WTC11 (cell line): ENCODE data around the gene PKM. TPM values are rescaled to one million over a fixed set of nuclear protein-coding genes. Genes with fewer than 3 reads are reported as not detected.
A peak's percentile ranks its signal among the peaks of the same experiment; 100 is the strongest.

Source experiments
- ATAC-seq: fragments of 200-7000 bp; cut with Tn5 transposase; 2 replicates; pipeline ENCODE4 v1.10.0; 2021; ENCODE audit warnings: mild to moderate bottlenecking, moderate library complexity
- Bru-seq: library from RNA; stranded (reverse); fragments of 400-500 nt; gene quantifications from one replicate; lab custom pipeline; 2021; lab: Mats Ljungman, UMichigan
- CTCF ChIA-PET: fragments of 300-600 bp; sonication (Branson Sonifier 250); formaldehyde crosslinking; loops from one replicate; lab custom pipeline; 2021; ENCODE audit warnings: antibody characterized with exemption; lab: Charles Lee
- POLR2A ChIA-PET: fragments of 350-600 bp; sonication (Branson Sonifier 250); formaldehyde crosslinking; loops from one replicate; lab custom pipeline; 2021; ENCODE audit warnings: antibody characterized with exemption; lab: Charles Lee
- DNase-seq: peaks from one replicate; pipeline ENCODE4 v3.0.0; 2021; ENCODE audit warnings: low spot score
- H3K27ac Mint-ChIP-seq: 2 replicates; pipeline ENCODE4 v1.8.0; 2021; ENCODE audit warnings: mixed read lengths
- H3K27me3 Mint-ChIP-seq: 2 replicates; pipeline ENCODE4 v1.8.0; 2021; ENCODE audit warnings: low read depth, mild to moderate bottlenecking, moderate library complexity, mixed read lengths
- H3K36me3 Mint-ChIP-seq: 2 replicates; pipeline ENCODE4 v1.8.0; 2021; ENCODE audit warnings: mixed read lengths
- H3K4me1 Mint-ChIP-seq: 2 replicates; pipeline ENCODE4 v1.8.0; 2022; ENCODE audit warnings: mixed read lengths
- H3K4me3 Mint-ChIP-seq: 2 replicates; pipeline ENCODE4 v1.8.0; 2021; ENCODE audit warnings: mild to moderate bottlenecking, moderate library complexity, mixed read lengths
- H3K9me3 Mint-ChIP-seq: 2 replicates; pipeline ENCODE4 v1.8.0; 2021; ENCODE audit warnings: mixed read lengths
- FOXJ3 ChIP-seq: sonication (generic); formaldehyde crosslinking; IDR thresholded peaks from 2 replicates; pipeline ENCODE4 v1.9.0; 2021; ENCODE audit warnings: missing genetic modification reagents, mild to moderate bottlenecking, borderline replicate concordance
- FOXK1 ChIP-seq: sonication (generic); formaldehyde crosslinking; IDR thresholded peaks from 2 replicates; pipeline ENCODE4 v1.8.0; 2022; ENCODE audit warnings: mild to moderate bottlenecking, moderate library complexity, missing genetic modification reagents
- HMGA2 ChIP-seq: fragments of 250-450 bp; sonication (Bioruptor Pico); IDR thresholded peaks from 2 replicates; pipeline ENCODE4 v1.4.0; 2021; ENCODE audit warnings: mild to moderate bottlenecking, moderate library complexity
- IRF2 ChIP-seq: sonication (generic); formaldehyde crosslinking; IDR thresholded peaks from 2 replicates; pipeline ENCODE4 v1.8.0; 2022; ENCODE audit warnings: low read depth, missing genetic modification reagents, borderline replicate concordance
- SMAD4 ChIP-seq: sonication (generic); formaldehyde crosslinking; IDR thresholded peaks from 2 replicates; pipeline ENCODE4 v1.8.0; 2022; ENCODE audit warnings: mild to moderate bottlenecking, missing genetic modification reagents
- TCF7 ChIP-seq: sonication (generic); formaldehyde crosslinking; IDR thresholded peaks from 2 replicates; pipeline ENCODE4 v1.8.0; 2022; ENCODE audit warnings: mild to moderate bottlenecking, low read depth, missing genetic modification reagents, moderate library complexity
- ZNF219 ChIP-seq: sonication (generic); formaldehyde crosslinking; IDR thresholded peaks from 2 replicates; pipeline ENCODE4 v1.8.0; 2023; ENCODE audit warnings: missing genetic modification reagents, mild to moderate bottlenecking, borderline replicate concordance
- ZNF396 ChIP-seq: fragments of 250-450 bp; sonication (Bioruptor Pico); IDR thresholded peaks from 2 replicates; pipeline ENCODE4 v1.8.0; 2021; ENCODE audit warnings: mild to moderate bottlenecking, moderate library complexity, borderline replicate concordance
- ZNF423 ChIP-seq: fragments of 250-450 bp; sonication (Bioruptor Pico); IDR thresholded peaks from 2 replicates; pipeline ENCODE4 v2.1.2; 2022; ENCODE audit warnings: mild to moderate bottlenecking, moderate library complexity
- long read RNA-seq, 3 experiments: library from RNA in 1 of 3; library from capped mRNA in 1 of 3; library from polyadenylated mRNA in 1 of 3; unstranded in 2 of 3; stranded (forward) in 1 of 3; transcript quantifications; one replicate each; pipeline ENCODE4 v2.0.0, GENCODE V29; 2021
- total RNA-seq: library from RNA; stranded (reverse); gene quantifications from 3 replicates; pipeline ENCODE4 v1.2.3, GENCODE V29; 2021
- TF ChIP-seq, protein P1 (sequence below): sonication (generic); formaldehyde crosslinking; IDR thresholded peaks from 2 replicates; pipeline ENCODE4 v1.8.1; 2023; ENCODE audit warnings: mild to moderate bottlenecking, missing genetic modification reagents, moderate library complexity
- TF ChIP-seq, protein P2 (sequence below): sonication (generic); formaldehyde crosslinking; IDR thresholded peaks from 2 replicates; pipeline ENCODE4 v1.8.0; 2022; ENCODE audit warnings: mild to moderate bottlenecking, missing genetic modification reagents
- TF ChIP-seq, protein P3 (sequence below): sonication (generic); formaldehyde crosslinking; IDR thresholded peaks from 2 replicates; pipeline ENCODE4 v1.8.1; 2023; ENCODE audit warnings: mild to moderate bottlenecking, missing genetic modification reagents, borderline replicate concordance
- TF ChIP-seq, protein P4 (sequence below): sonication (generic); formaldehyde crosslinking; IDR thresholded peaks from 2 replicates; pipeline ENCODE4 v1.8.0; 2022; ENCODE audit warnings: mild to moderate bottlenecking, missing genetic modification reagents
- TF ChIP-seq, protein P5 (sequence below): fragments of 250-450 bp; sonication (Bioruptor Pico); IDR thresholded peaks from 2 replicates; pipeline ENCODE4 v1.9.0; 2021; ENCODE audit warnings: mild to moderate bottlenecking, borderline replicate concordance
- TF ChIP-seq, protein P6 (sequence below): sonication (generic); formaldehyde crosslinking; IDR thresholded peaks from 2 replicates; pipeline ENCODE4 v1.8.1; 2022; ENCODE audit warnings: low read depth, missing genetic modification reagents, borderline replicate concordance
- TF ChIP-seq, protein P7 (sequence below): sonication (generic); formaldehyde crosslinking; IDR thresholded peaks from 2 replicates; pipeline ENCODE4 v1.8.0; 2022; ENCODE audit warnings: missing genetic modification reagents

PKM gene
- total RNA-seq (858 to 1,399 TPM (median 1,351 TPM) in 3 replicates), Bru-seq, nascent RNA (percentile 95 among the genes with signal in this experiment)
- long read RNA-seq, experiment 1, transcript PKM-202 (11 exons, 2,318 nt): major isoform, 5,441 of 6,132 reads
- long read RNA-seq, experiment 1, transcript PKM-212 (3 exons, 3,016 nt): minor isoform, 16 of 6,132 reads
- long read RNA-seq, experiment 1, transcript PKM-214 (2 exons, 2,301 nt): minor isoform, 18 of 6,132 reads
- long read RNA-seq, experiment 1, partial matches to known transcripts: 332 of 6,132 reads
- long read RNA-seq, experiment 1, other reads (novel, unspliced or antisense): 323 of 6,132 reads
- long read RNA-seq, experiment 2, transcript PKM-214 (2 exons, 2,301 nt): major isoform, 55 of 2,025 reads
- long read RNA-seq, experiment 2, transcript PKM-212 (3 exons, 3,016 nt): minor isoform, 52 of 2,025 reads
- long read RNA-seq, experiment 2, partial matches to known transcripts: 634 of 2,025 reads
- long read RNA-seq, experiment 2, other reads (novel, unspliced or antisense): 1,281 of 2,025 reads
- long read RNA-seq, experiment 3, transcript PKM-202 (11 exons, 2,318 nt): major isoform, 1,223 of 1,427 reads
- long read RNA-seq, experiment 3, partial matches to known transcripts: 110 of 1,427 reads
- long read RNA-seq, experiment 3, other reads (novel, unspliced or antisense): 91 of 1,427 reads

DNA sequence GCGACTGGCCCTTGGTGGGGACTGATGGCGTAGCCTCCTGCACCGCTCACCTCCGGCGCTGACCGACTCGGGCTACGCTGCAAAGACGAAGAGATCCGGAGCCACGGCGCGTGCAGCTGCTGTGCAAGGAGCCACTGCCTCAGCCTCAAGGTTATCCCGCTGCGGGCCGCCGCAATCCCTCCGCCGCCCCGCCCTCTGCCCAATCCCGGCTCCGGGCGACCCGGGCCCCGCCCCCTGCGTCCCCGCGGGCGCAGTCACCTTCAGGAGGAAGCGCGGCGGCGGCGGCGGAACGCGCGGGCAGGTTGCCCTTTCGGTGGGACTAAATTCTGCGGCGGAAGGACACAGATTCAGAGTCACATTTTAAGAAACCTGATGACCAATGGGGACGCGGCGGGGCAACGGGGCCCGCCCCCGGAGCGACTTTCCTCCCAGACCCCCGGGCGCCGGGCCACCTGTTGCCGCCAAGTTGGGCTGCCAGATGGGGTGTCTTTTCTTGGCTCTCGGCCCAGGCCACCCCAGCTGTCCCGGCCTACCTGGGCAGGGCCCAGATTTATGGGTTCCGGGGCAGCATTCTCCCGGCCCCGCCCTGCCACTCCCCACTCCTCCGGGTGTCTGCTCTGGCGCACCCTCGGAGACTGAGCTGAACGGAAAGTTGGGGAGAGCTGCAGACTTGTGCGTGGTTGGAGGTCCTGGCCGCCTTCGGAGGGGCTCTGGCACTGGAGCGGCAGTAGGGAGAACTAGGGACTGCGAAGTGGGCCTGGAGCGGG is at the start of gene PKM:
Gene PKM, minus strand, starts transcription at position 125 of the 767 bp plus-strand sequence. CDS start 12,093 bp downstream, outside the sequence.
- Mint-ChIP-seq H3K9me3 (no peaks in the 10 kb centered on the region), H3K4me1 (peaks cover 46% of the 10 kb centered on the region), H3K36me3 (peaks cover 12% of the 10 kb centered on the region), H3K27me3 (peaks cover 44% of the 10 kb centered on the region), H3K4me3 (peak within 1 kb of the TSS; percentile 99), H3K27ac (peak within 1 kb of the TSS; percentile 99)
- ATAC-seq: peak; percentile 73
- CTCF ChIA-PET: interaction anchor here (0.8 to 1.5 kb wide), 4 partner anchors 19 to 55 kb away, joined by 3 to 4 read pairs (median 4); partner anchors contain the start of gene GRAMD2A
- DNase-seq: peak; percentile 99
- POLR2A ChIA-PET: interaction anchor here (0.9 to 1.1 kb wide), 3 partner anchors 9 to 42 kb away, joined by 3 to 8 read pairs (median 3); partner anchors contain the start of gene GRAMD2A
- TF ChIP-seq ZNF396 (CRISPR knock-in tag) (no peak), FOXJ3 (CRISPR knock-in tag) (no peak), FOXK1 (CRISPR knock-in tag) (peak; percentile 85), IRF2 (CRISPR knock-in tag) (no peak), TCF7 (CRISPR knock-in tag) (peak; percentile 78), SMAD4 (CRISPR knock-in tag) (no peak), ZNF423 (CRISPR knock-in tag) (peak; percentile 20; the same call in 1 of the 2 replicates), ZNF219 (no peak), HMGA2 (CRISPR knock-in tag) (no peak)
- TF ChIP-seq, protein P1, sequence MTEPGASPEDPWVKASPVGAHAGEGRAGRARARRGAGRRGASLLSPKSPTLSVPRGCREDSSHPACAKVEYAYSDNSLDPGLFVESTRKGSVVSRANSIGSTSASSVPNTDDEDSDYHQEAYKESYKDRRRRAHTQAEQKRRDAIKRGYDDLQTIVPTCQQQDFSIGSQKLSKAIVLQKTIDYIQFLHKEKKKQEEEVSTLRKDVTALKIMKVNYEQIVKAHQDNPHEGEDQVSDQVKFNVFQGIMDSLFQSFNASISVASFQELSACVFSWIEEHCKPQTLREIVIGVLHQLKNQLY (CRISPR knock-in tag): no peak
- TF ChIP-seq, protein P2, sequence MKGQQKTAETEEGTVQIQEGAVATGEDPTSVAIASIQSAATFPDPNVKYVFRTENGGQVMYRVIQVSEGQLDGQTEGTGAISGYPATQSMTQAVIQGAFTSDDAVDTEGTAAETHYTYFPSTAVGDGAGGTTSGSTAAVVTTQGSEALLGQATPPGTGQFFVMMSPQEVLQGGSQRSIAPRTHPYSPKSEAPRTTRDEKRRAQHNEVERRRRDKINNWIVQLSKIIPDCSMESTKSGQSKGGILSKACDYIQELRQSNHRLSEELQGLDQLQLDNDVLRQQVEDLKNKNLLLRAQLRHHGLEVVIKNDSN (CRISPR knock-in tag): 0 out of 2 replicates have a peak, but pooled peaks have one; percentile 13
- TF ChIP-seq, protein P3, sequence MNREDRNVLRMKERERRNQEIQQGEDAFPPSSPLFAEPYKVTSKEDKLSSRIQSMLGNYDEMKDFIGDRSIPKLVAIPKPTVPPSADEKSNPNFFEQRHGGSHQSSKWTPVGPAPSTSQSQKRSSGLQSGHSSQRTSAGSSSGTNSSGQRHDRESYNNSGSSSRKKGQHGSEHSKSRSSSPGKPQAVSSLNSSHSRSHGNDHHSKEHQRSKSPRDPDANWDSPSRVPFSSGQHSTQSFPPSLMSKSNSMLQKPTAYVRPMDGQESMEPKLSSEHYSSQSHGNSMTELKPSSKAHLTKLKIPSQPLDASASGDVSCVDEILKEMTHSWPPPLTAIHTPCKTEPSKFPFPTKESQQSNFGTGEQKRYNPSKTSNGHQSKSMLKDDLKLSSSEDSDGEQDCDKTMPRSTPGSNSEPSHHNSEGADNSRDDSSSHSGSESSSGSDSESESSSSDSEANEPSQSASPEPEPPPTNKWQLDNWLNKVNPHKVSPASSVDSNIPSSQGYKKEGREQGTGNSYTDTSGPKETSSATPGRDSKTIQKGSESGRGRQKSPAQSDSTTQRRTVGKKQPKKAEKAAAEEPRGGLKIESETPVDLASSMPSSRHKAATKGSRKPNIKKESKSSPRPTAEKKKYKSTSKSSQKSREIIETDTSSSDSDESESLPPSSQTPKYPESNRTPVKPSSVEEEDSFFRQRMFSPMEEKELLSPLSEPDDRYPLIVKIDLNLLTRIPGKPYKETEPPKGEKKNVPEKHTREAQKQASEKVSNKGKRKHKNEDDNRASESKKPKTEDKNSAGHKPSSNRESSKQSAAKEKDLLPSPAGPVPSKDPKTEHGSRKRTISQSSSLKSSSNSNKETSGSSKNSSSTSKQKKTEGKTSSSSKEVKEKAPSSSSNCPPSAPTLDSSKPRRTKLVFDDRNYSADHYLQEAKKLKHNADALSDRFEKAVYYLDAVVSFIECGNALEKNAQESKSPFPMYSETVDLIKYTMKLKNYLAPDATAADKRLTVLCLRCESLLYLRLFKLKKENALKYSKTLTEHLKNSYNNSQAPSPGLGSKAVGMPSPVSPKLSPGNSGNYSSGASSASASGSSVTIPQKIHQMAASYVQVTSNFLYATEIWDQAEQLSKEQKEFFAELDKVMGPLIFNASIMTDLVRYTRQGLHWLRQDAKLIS (CRISPR knock-in tag): no peak
- TF ChIP-seq, protein P4, sequence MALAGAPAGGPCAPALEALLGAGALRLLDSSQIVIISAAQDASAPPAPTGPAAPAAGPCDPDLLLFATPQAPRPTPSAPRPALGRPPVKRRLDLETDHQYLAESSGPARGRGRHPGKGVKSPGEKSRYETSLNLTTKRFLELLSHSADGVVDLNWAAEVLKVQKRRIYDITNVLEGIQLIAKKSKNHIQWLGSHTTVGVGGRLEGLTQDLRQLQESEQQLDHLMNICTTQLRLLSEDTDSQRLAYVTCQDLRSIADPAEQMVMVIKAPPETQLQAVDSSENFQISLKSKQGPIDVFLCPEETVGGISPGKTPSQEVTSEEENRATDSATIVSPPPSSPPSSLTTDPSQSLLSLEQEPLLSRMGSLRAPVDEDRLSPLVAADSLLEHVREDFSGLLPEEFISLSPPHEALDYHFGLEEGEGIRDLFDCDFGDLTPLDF (CRISPR knock-in tag): peak; percentile 17; the same call in 1 of the 2 replicates
- TF ChIP-seq, protein P5, sequence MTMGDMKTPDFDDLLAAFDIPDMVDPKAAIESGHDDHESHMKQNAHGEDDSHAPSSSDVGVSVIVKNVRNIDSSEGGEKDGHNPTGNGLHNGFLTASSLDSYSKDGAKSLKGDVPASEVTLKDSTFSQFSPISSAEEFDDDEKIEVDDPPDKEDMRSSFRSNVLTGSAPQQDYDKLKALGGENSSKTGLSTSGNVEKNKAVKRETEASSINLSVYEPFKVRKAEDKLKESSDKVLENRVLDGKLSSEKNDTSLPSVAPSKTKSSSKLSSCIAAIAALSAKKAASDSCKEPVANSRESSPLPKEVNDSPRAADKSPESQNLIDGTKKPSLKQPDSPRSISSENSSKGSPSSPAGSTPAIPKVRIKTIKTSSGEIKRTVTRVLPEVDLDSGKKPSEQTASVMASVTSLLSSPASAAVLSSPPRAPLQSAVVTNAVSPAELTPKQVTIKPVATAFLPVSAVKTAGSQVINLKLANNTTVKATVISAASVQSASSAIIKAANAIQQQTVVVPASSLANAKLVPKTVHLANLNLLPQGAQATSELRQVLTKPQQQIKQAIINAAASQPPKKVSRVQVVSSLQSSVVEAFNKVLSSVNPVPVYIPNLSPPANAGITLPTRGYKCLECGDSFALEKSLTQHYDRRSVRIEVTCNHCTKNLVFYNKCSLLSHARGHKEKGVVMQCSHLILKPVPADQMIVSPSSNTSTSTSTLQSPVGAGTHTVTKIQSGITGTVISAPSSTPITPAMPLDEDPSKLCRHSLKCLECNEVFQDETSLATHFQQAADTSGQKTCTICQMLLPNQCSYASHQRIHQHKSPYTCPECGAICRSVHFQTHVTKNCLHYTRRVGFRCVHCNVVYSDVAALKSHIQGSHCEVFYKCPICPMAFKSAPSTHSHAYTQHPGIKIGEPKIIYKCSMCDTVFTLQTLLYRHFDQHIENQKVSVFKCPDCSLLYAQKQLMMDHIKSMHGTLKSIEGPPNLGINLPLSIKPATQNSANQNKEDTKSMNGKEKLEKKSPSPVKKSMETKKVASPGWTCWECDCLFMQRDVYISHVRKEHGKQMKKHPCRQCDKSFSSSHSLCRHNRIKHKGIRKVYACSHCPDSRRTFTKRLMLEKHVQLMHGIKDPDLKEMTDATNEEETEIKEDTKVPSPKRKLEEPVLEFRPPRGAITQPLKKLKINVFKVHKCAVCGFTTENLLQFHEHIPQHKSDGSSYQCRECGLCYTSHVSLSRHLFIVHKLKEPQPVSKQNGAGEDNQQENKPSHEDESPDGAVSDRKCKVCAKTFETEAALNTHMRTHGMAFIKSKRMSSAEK (CRISPR knock-in tag): no peak
- TF ChIP-seq, protein P6, sequence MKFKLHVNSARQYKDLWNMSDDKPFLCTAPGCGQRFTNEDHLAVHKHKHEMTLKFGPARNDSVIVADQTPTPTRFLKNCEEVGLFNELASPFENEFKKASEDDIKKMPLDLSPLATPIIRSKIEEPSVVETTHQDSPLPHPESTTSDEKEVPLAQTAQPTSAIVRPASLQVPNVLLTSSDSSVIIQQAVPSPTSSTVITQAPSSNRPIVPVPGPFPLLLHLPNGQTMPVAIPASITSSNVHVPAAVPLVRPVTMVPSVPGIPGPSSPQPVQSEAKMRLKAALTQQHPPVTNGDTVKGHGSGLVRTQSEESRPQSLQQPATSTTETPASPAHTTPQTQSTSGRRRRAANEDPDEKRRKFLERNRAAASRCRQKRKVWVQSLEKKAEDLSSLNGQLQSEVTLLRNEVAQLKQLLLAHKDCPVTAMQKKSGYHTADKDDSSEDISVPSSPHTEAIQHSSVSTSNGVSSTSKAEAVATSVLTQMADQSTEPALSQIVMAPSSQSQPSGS: 0 out of 2 replicates have a peak, but pooled peaks have one; percentile 32
- TF ChIP-seq, protein P7, sequence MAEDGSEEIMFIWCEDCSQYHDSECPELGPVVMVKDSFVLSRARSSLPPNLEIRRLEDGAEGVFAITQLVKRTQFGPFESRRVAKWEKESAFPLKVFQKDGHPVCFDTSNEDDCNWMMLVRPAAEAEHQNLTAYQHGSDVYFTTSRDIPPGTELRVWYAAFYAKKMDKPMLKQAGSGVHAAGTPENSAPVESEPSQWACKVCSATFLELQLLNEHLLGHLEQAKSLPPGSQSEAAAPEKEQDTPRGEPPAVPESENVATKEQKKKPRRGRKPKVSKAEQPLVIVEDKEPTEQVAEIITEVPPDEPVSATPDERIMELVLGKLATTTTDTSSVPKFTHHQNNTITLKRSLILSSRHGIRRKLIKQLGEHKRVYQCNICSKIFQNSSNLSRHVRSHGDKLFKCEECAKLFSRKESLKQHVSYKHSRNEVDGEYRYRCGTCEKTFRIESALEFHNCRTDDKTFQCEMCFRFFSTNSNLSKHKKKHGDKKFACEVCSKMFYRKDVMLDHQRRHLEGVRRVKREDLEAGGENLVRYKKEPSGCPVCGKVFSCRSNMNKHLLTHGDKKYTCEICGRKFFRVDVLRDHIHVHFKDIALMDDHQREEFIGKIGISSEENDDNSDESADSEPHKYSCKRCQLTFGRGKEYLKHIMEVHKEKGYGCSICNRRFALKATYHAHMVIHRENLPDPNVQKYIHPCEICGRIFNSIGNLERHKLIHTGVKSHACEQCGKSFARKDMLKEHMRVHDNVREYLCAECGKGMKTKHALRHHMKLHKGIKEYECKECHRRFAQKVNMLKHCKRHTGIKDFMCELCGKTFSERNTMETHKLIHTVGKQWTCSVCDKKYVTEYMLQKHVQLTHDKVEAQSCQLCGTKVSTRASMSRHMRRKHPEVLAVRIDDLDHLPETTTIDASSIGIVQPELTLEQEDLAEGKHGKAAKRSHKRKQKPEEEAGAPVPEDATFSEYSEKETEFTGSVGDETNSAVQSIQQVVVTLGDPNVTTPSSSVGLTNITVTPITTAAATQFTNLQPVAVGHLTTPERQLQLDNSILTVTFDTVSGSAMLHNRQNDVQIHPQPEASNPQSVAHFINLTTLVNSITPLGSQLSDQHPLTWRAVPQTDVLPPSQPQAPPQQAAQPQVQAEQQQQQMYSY: no peak
